Body of pancreas (tissue), 4 donors: ENCODE measurements around the gene DENND1C. TPM values are rescaled to one million over a fixed set of nuclear protein-coding genes. Genes with fewer than 3 reads are reported as not detected.
A peak's percentile ranks its signal among the peaks of the same experiment; 100 is the strongest.

Experiments
- ATAC-seq: fragments of 150-250 bp; one replicate; pipeline ENCODE4 v1.9.1; 2016
- DNase-seq, 4 donors: peaks; one replicate each; pipeline ENCODE4 v3.0.0-alpha.2; 2019
- H3K27ac ChIP-seq, 4 donors: fragments of 200-600 bp; sonication (generic); 1 replicate in 3 of 4; 2 replicates in 1 of 4; pipeline versions ENCODE4 v1.5.1 to v1.6.1; 2016 to 2019; ENCODE audit warnings: mild to moderate bottlenecking in 1 of 4, mixed read lengths in 1 of 4, moderate library complexity in 1 of 4
- H3K27me3 ChIP-seq, 2 donors: fragments of 200-600 bp; sonication (generic); one replicate each; pipeline ENCODE4 v1.6.0; 2016; ENCODE audit warnings: mild to moderate bottlenecking in 1 of 2
- H3K36me3 ChIP-seq, 2 donors: fragments of 200-600 bp; sonication (generic); replicated peaks in 1 of 2; 2 replicates each; pipeline ENCODE4 v1.5.1; 2016; ENCODE audit warnings: low read depth in 2 of 2; ENCODE audit not compliant: insufficient read depth in 1 of 2
- H3K4me1 ChIP-seq: fragments of 200-600 bp; sonication (generic); one replicate; pipeline ENCODE4 v1.6.0; 2016
- H3K4me3 ChIP-seq, 2 donors: fragments of 200-600 bp; sonication (generic); 1 replicate in 1 of 2; 2 replicates in 1 of 2; pipeline ENCODE4 v1.5.1; 2016 to 2019
- H3K9me3 ChIP-seq, 3 donors: fragments of 200-600 bp; sonication (generic); 1 replicate in 2 of 3; 2 replicates in 1 of 3; pipeline ENCODE4 v1.5.1; 2016
- CTCF ChIP-seq, 7 experiments: fragments of 450-650 bp in 4 of 7; fragments of 200-600 bp in 3 of 7; sonication (generic) in 3 of 7; IDR thresholded peaks; one replicate each; pipeline ENCODE4 v1.5.1; 2016 to 2019; ENCODE audit warnings: antibody characterized with exemption in 7 of 7
- POLR2A ChIP-seq, 3 donors: fragments of 450-650 bp; IDR thresholded peaks; one replicate each; pipeline ENCODE4 v1.6.1; 2016; ENCODE audit warnings: antibody characterized with exemption in 3 of 3, mild to moderate bottlenecking in 2 of 3
- WGBS, 2 donors: methylation state at CpG; one replicate each; pipeline ENCODE4 v1.1.5; 2017; 5-methylcytosine and 5-hydroxymethylcytosine counted together
- intact Hi-C: fragments of 100-400 bp; cut with DNase I; formaldehyde crosslinking; loops from one replicate; pipeline ENCODE4 v1.15.1; 2023
- total RNA-seq, 2 donors: library from RNA; depleted of rRNA; stranded (reverse); fragments of >200 nt; gene quantifications; one replicate each; pipeline ENCODE4 v1.1.0, GENCODE V29; 2016

The DENND1C gene
- total RNA-seq, 2 donors from 2014 or later = 1.0 to 1.3 TPM

- TF ChIP-seq POLR2A (IDR thresholded peaks at IDR 0.05) = peak in 1 of 3 donors; percentile 53
- TF ChIP-seq CTCF (IDR thresholded peaks at IDR 0.05) = no peak
- Histone ChIP-seq H3K27me3 (no peaks in the 10 kb centered on the region), H3K9me3 (no peaks in the 10 kb centered on the region), H3K27ac (peak overlapping the region; percentile 73 to 86 (median 83)), H3K4me1 (peaks cover 8% of the 10 kb centered on the region), H3K36me3 (no peaks in the 10 kb centered on the region), H3K4me3 (peak overlapping the region; percentile 29 to 46)
- intact Hi-C loops = loop anchor here (10.0 kb wide), 1 partner anchor 229 kb away; no protein-coding TSS in a partner anchor
- DNase-seq (peak; percentile 99 to 100 (median 99)), ATAC-seq (peak; percentile 92)
- 1% methylated on average over 19 to 25 of the region's 26 CpGs for WGBS, 2 donors
Measured at GRCh38 chr19:6516018-6516658, 34.6 kb upstream of the DENND1C start.

GRCh38 chr19:6514926-6515544 lies 33.4 kb upstream of the DENND1C start:
- H3K4me1 ChIP-seq = peaks cover 10% of the 10 kb centered on the region
- H3K9me3 ChIP-seq = no peaks in the 10 kb centered on the region
- H3K36me3 ChIP-seq = no peaks in the 10 kb centered on the region
- TF ChIP-seq POLR2A (IDR thresholded peaks at IDR 0.05) = no peak
- TF ChIP-seq CTCF (IDR thresholded peaks at IDR 0.05) = no peak
- no peak overlapping the region for H3K27ac ChIP-seq
- H3K27me3 ChIP-seq = no peaks in the 10 kb centered on the region
- no peak for ATAC-seq
- no peak for DNase-seq
- WGBS, 2 donors = 79 to 87% methylated on average over 9 to 15 of the region's 15 CpGs
- no peak overlapping the region for H3K4me3 ChIP-seq
- intact Hi-C loops = loop anchor here (10.0 kb wide), 1 partner anchor 230 kb away; no protein-coding TSS in a partner anchor

DNA sequence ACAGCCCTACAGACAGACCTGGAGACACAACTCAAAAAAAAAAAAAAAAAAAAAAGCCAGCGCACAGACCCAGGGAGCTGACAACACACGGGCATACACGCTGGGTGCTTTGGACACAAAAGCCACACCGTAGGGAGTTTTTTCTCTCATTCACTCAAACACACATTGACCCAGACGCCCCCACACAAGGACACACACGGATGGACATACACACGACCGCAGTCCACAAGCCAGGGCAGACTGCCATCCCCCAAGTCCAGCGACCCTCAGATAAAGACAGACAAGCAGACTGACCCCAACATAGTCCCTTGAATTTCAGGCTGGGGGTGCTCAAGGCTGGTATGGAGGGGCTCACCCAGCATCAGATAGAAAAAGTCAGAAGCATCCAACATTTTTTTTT lies 32.5 kb upstream of the DENND1C start:
- WGBS, 2 donors = 77 to 79% methylated on average over 9 of the region's 9 CpGs
- intact Hi-C loops = loop anchor here (10.0 kb wide), 1 partner anchor 231 kb away; no protein-coding TSS in a partner anchor
- no peaks in the 10 kb centered on the region for H3K9me3 ChIP-seq
- H3K4me3 ChIP-seq = no peak overlapping the region
- H3K27me3 ChIP-seq = no peaks in the 10 kb centered on the region
- ATAC-seq (no peak), DNase-seq (no peak)
- peaks cover 16% of the 10 kb centered on the region for H3K4me1 ChIP-seq
- no peak for TF ChIP-seq POLR2A (IDR thresholded peaks at IDR 0.05)
- no peak for TF ChIP-seq CTCF (IDR thresholded peaks at IDR 0.05)
- no peak overlapping the region for H3K27ac ChIP-seq
- H3K36me3 ChIP-seq = no peaks in the 10 kb centered on the region

DNA sequence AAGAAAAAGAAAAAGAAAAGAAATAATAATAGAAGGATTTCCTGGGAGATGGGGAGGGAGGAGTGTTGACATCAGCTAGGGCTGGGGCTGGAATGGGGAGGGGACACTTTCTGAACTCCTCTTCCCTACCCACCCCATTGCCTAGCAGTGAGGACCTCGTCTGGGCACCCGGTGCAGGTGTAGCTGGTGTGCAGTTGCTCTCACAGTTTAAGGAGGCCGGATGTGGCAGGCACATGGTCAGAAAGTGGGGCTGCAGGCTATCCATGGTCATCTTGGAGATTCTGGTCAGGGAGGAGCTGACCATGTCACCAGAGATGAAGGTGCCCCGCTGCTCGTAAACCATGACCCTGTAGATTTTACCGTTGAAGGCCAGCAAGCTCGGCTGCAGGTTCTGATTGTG lies 29.0 kb upstream of the DENND1C start:
- 67 to 77% methylated on average over 6 to 7 of the region's 7 CpGs for WGBS, 2 donors
- intact Hi-C loops = loop anchor here (10.0 kb wide), 1 partner anchor 234 kb away; no protein-coding TSS in a partner anchor
- Histone ChIP-seq H3K4me1 (peaks cover 22% of the 10 kb centered on the region), H3K27me3 (no peaks in the 10 kb centered on the region), H3K36me3 (no peaks in the 10 kb centered on the region), H3K4me3 (no peak overlapping the region), H3K9me3 (no peaks in the 10 kb centered on the region), H3K27ac (peak overlapping the region in 1 of 4 donors; percentile 87)
- TF ChIP-seq CTCF (IDR thresholded peaks at IDR 0.05) = no peak
- TF ChIP-seq POLR2A (IDR thresholded peaks at IDR 0.05) = no peak
- DNase-seq = no peak
- ATAC-seq = no peak
